Renal cortical epithelial cell (primary cell): ENCODE results near the gene C6. TPM values are rescaled to one million over a fixed set of nuclear protein-coding genes. Genes with fewer than 3 reads are reported as not detected.

ENCODE experiments used
- DNase-seq: peaks from one replicate; pipeline ENCODE4 v3.0.0-alpha.2; 2011; ENCODE audit warnings: low read depth
- total RNA-seq: library from RNA; depleted of rRNA; stranded (reverse); fragments of >200 nt; gene quantifications from 2 replicates; pipeline ENCODE4 v1.2.3, GENCODE V29; 2014

Gene C6
- total RNA-seq, 1 donor from 2014 or later, result 0.05 TPM

GRCh38 chr5:41122459-41122858, 90.9 kb downstream of the C6 start:
- DNase-seq, result no peak

- DNase-seq, result no peak
These were observed 92.7 kb downstream of the C6 start for GRCh38 chr5:41120600-41120999.

GRCh38 chr5:41118177-41118576, 95.2 kb downstream of the C6 start:
- no peak for DNase-seq

GRCh38 chr5:41115281-41115680, 98.1 kb downstream of the C6 start:
- peak; percentile 1 for DNase-seq

- no peak for DNase-seq
These were observed 100.6 kb downstream of the C6 start for GRCh38 chr5:41112486-41113455.

- DNase-seq, result no peak
These were observed 104.1 kb downstream of the C6 start for GRCh38 chr5:41109186-41109585.

GRCh38 chr5:41102341-41102740, 111.0 kb downstream of the C6 start:
- no peak for DNase-seq

GRCh38 chr5:41097642-41098041, 115.7 kb downstream of the C6 start:
- no peak for DNase-seq

GRCh38 chr5:41095324-41096101, 117.8 kb downstream of the C6 start:
- no peak for DNase-seq

GRCh38 chr5:41094871-41095270, 118.5 kb downstream of the C6 start:
- peak; percentile 6 for DNase-seq

GRCh38 chr5:41093803-41094202, 119.5 kb downstream of the C6 start:
- DNase-seq, result no peak

Other genes starting within 250 kb of the C6 start
- gene MROH2B, start 142.2 kb downstream of the C6 start, total RNA-seq, result not detected in 2 replicates